Heart left ventricle (tissue), 16 donors: Measurements from ENCODE around the gene SEMA4D. TPM values are rescaled to one million over a fixed set of nuclear protein-coding genes. Genes with fewer than 3 reads are reported as not detected.

ENCODE experiments used
- ATAC-seq, 4 donors: fragments of 200-7000 bp; cut with Tn5 transposase; one replicate each; pipeline ENCODE4 v1.9.1; 2020 to 2022; ENCODE audit warnings: moderate library complexity in 4 of 4, mild to moderate bottlenecking in 3 of 4, moderate number of reproducible peaks in 1 of 4
- DNase-seq, 5 donors: peaks; one replicate each; pipeline ENCODE4 v3.0.0-alpha.2; 2020
- H3K27ac ChIP-seq, 12 donors: fragments of 200-600 bp; sonication (generic) in 4 of 12; one replicate each; pipeline versions ENCODE4 v1.5.0 to v1.8.0; 2016 to 2022; ENCODE audit warnings: mild to moderate bottlenecking in 2 of 12
- H3K27me3 ChIP-seq, 9 donors: fragments of 200-600 bp; sonication (generic) in 2 of 9; one replicate each; pipeline versions ENCODE4 v1.5.1 to v1.8.0; 2016 to 2022; ENCODE audit warnings: mild to moderate bottlenecking in 3 of 9
- H3K36me3 ChIP-seq, 9 donors: fragments of 200-600 bp; sonication (generic) in 2 of 9; one replicate each; pipeline versions ENCODE4 v1.5.0 to v1.8.0; 2018 to 2022; ENCODE audit warnings: mild to moderate bottlenecking in 2 of 9
- H3K4me1 ChIP-seq, 12 donors: fragments of 200-600 bp; sonication (generic) in 4 of 12; one replicate each; pipeline versions ENCODE4 v1.5.0 to v1.8.0; 2016 to 2022; ENCODE audit warnings: mild to moderate bottlenecking in 3 of 12
- H3K4me3 ChIP-seq, 12 donors: fragments of 200-600 bp; sonication (generic) in 4 of 12; one replicate each; pipeline versions ENCODE4 v1.5.0 to v1.8.0; 2017 to 2022; ENCODE audit warnings: mild to moderate bottlenecking in 9 of 12, moderate library complexity in 4 of 12
- H3K9me3 ChIP-seq, 12 donors: fragments of 200-600 bp; sonication (generic) in 4 of 12; one replicate each; pipeline versions ENCODE4 v1.5.0 to v1.8.0; 2016 to 2022; ENCODE audit warnings: mild to moderate bottlenecking in 1 of 12
- POLR2A ChIP-seq, 2 donors: fragments of 450-650 bp; IDR thresholded peaks; one replicate each; pipeline ENCODE4 v1.6.1; 2017; ENCODE audit warnings: antibody characterized with exemption in 2 of 2, mild to moderate bottlenecking in 2 of 2, moderate library complexity in 2 of 2
- WGBS, 4 donors: extraction: QIAGEN DNeasy Blood & Tissue Kit in 2 of 4; methylation state at CpG; one replicate each; pipeline versions ENCODE4 v1.1.5 to v1.1.7; 2013 to 2018; 5-methylcytosine and 5-hydroxymethylcytosine counted together
- intact Hi-C, 10 donors: fragments of 100-400 bp; cut with DNase I; formaldehyde crosslinking; loops; one replicate each; pipeline versions ENCODE4 v1.11.1 to v1.14.2; 2022
- polyA plus RNA-seq, 2 donors: library from polyadenylated mRNA; stranded (reverse); fragments of 200-250 nt; gene quantifications; one replicate each; pipeline ENCODE4 v1.2.3, GENCODE V29; 2013
- total RNA-seq, 9 donors: library from RNA; depleted of rRNA in 2 of 9; stranded (reverse); fragments of >200 nt in 2 of 9; fragmentation: NEBNext Ultra II Directional in 3 of 9; extraction: Animal tissue kit (Norgen Biotek cat#: 25700) in 3 of 9; gene quantifications; one replicate each; pipeline versions ENCODE4 v1.1.0 to v1.2.4, GENCODE V29; 2016 to 2023
- TF ChIP-seq, protein P1 (sequence below), 12 donors: fragments of 200-600 bp; sonication (generic) in 4 of 12; IDR thresholded peaks; one replicate each; pipeline versions ENCODE4 v1.5.0 to v1.8.0; 2018 to 2022; ENCODE audit warnings: antibody characterized with exemption in 12 of 12, mild to moderate bottlenecking in 5 of 12
- donor health status: ischemic (EF 13 %, LVEDD 7.1; RV severe dilation, severe dysfunction).
- donor health status: healthy with polysubstance abuse.
- donor health status: DM: no; HTN: yes; CAD: no.
- donor health status: DM: no; HTN: no; CAD: no.
- donor health status: ischemic (EF 25% LVEDD 6.9; RV normal size, moderate dysfunction).
- donor health status: ischemic (EF 25% LVEDD 5.7; RV mildly dilated, moderate dysfunction).
- donor health status: healthy.
- donor health status: DM: yes; HTN: yes; CAD: no.
- donor health status: ischemic (EF 35%, LVEDD 5.7; RV mildly dilated, moderate dysfunction).
- donor health status: nonischemic (EF 11% LVEDD 7.7; RV severe dilation, severe dysfunction).
- donor health status: DM: yes; HTN: yes; CAD: no.
- donor health status: PGD.
- donor health status: ischemic (EF 29% LVEDD 5.4; RV normal size, mild dysfunction).
- donor health status: nonischemic (EF 23%, LVEDD 6.1; RV moderate dilation, normal function).

Gene SEMA4D
- total and polyA plus RNA-seq, 11 donors: 4.0 to 59.8 (median 20.2) TPM

DNA sequence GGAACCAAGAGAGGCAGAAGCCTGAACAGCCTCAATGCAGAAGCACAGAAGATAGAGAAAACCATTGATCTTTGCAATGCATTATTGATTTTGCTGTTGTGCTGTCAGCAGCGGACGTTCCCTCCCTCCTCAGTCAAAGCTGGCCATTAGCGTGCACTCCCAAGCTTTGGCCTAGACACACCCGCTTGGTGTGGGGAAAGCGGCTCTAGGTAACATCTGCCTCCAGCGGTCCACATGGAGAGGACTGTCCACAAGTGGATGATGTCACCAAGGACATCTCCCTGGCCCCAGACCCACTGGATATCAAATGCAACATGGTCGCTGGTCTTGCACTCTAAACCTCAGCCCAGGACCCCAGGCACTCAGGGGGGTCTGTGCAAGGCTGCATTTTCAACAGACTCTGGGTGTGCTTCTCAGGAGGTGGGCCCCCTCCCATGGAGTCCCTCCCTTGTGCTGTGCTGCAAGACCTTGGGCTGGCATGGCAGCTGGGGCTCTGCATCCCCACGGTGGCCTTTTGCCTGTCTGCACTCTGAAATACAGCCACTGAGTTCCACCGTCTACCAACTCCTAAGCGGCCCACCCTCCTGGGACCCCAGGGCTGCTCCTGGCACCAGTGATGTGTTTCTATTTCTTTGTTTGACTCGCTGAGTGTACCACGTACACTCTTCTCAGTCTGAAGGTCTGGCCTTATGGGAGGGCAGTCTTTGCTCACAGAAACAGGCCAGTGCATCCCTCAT lies 1.9 kb downstream of the SEMA4D start:
- Histone ChIP-seq H3K27me3 (no peaks in the 10 kb centered on the region), H3K36me3 (no peaks in the 10 kb centered on the region), H3K4me3 (peak overlapping the region in 5 of 12 donors; percentile 58 to 82 (median 74)), H3K27ac (peak overlapping the region in 1 of 12 donors; percentile 84), H3K9me3 (no peaks in the 10 kb centered on the region), H3K4me1 (peaks cover 0 to 70% (median 9%) of the 10 kb centered on the region in 12 donors)
- DNase-seq (no peak), ATAC-seq (no peak)
- WGBS, 4 donors: 87 to 92% (median 89%) methylated on average over 10 to 12 of the region's 12 CpGs
- intact Hi-C loops: loop anchor here in 1 of 10 donors (5.0 kb wide), 1 partner anchor 174 kb away; no protein-coding TSS in a partner anchor
- no peak for TF ChIP-seq POLR2A (IDR thresholded peaks at IDR 0.05)
- TF ChIP-seq, protein P1, sequence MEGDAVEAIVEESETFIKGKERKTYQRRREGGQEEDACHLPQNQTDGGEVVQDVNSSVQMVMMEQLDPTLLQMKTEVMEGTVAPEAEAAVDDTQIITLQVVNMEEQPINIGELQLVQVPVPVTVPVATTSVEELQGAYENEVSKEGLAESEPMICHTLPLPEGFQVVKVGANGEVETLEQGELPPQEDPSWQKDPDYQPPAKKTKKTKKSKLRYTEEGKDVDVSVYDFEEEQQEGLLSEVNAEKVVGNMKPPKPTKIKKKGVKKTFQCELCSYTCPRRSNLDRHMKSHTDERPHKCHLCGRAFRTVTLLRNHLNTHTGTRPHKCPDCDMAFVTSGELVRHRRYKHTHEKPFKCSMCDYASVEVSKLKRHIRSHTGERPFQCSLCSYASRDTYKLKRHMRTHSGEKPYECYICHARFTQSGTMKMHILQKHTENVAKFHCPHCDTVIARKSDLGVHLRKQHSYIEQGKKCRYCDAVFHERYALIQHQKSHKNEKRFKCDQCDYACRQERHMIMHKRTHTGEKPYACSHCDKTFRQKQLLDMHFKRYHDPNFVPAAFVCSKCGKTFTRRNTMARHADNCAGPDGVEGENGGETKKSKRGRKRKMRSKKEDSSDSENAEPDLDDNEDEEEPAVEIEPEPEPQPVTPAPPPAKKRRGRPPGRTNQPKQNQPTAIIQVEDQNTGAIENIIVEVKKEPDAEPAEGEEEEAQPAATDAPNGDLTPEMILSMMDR (IDR thresholded peaks at IDR 0.05): no peak

DNA sequence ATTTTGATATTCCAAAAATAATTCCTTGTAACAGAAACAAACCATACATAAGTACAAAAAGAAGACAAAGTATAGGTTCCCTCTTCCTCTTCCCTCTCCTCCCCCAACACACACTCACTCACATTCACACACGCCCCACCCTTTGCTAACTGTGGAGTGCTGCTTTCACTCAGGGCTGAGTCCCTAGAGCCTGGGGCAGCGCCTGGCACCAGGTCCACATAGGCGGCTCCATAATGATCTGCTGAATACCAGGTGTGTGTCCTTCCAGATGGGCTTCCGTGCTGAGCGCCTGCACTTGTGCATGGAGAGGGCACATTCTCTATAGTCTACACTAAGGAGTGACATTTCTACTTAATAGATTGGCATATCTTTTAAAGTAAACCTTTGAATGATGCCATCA lies 3.7 kb downstream of the SEMA4D start:
- H3K4me1 ChIP-seq: peaks cover 0 to 84% (median 9%) of the 10 kb centered on the region in 12 donors
- intact Hi-C loops: no loop called here
- H3K27me3 ChIP-seq: no peaks in the 10 kb centered on the region
- no peak for TF ChIP-seq POLR2A (IDR thresholded peaks at IDR 0.05)
- TF ChIP-seq, protein P1 (IDR thresholded peaks at IDR 0.05): no peak
- H3K4me3 ChIP-seq: no peak overlapping the region
- no peaks in the 10 kb centered on the region for H3K36me3 ChIP-seq
- H3K27ac ChIP-seq: no peak overlapping the region
- no peaks in the 10 kb centered on the region for H3K9me3 ChIP-seq
- no peak for DNase-seq
- ATAC-seq: no peak
- WGBS, 4 donors: 90 to 93% (median 92%) methylated on average over 5 of the region's 5 CpGs

DNA sequence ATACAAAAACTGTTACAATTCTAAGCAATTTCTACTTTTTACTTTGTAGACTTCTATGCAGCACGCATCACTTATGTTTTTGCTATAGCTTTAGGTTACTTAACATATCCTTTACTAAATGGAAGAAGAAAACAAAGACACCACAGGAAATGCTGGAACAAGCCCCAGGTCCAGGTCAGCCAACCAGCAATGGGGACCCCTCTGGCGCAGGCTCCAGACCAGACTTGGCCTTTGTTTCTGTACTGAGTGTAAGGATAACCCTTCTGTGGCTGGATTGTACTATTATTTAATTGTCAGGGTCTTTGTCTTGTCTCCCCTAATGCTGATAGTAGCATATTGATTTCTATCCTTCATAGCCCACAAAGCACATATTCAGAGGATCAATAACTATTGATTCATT lies 4.2 kb downstream of the SEMA4D start:
- H3K36me3 ChIP-seq: no peaks in the 10 kb centered on the region
- H3K4me3 ChIP-seq: no peak overlapping the region
- no peak for DNase-seq
- TF ChIP-seq, protein P1 (IDR thresholded peaks at IDR 0.05): no peak
- TF ChIP-seq POLR2A (IDR thresholded peaks at IDR 0.05): no peak
- intact Hi-C loops: no loop called here
- no peaks in the 10 kb centered on the region for H3K27me3 ChIP-seq
- H3K9me3 ChIP-seq: no peaks in the 10 kb centered on the region
- 80 to 86% (median 80%) methylated on average over 2 of the region's 2 CpGs for WGBS, 4 donors
- no peak overlapping the region for H3K27ac ChIP-seq
- peaks cover 0 to 82% (median 9%) of the 10 kb centered on the region in 12 donors for H3K4me1 ChIP-seq
- no peak for ATAC-seq

DNA sequence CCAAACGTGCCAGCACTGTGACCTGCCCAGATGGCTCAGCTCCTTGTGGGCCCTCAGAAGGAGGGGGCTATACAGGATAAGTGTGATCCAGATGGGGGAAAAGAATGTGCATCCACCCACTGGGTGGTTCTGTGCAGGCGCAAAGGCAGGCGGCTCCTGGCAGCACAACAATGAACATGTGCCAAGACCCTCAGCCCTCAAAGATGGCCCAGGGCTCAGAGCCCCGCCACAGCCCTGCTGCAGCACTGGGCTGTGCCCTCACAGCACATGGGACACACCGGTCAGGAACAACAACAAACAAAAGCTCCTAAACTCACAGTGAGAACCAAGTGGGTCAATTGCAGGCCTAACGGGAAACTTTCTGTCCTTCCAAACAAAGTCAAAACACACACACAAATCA lies 4.7 kb downstream of the SEMA4D start:
- DNase-seq (no peak), ATAC-seq (no peak)
- Histone ChIP-seq H3K9me3 (no peaks in the 10 kb centered on the region), H3K36me3 (no peaks in the 10 kb centered on the region), H3K4me1 (peaks cover 0 to 80% (median 9%) of the 10 kb centered on the region in 12 donors), H3K27me3 (no peaks in the 10 kb centered on the region), H3K27ac (no peak overlapping the region), H3K4me3 (no peak overlapping the region)
- intact Hi-C loops: no loop called here
- WGBS, 4 donors: 76 to 87% (median 82%) methylated on average over 5 to 6 of the region's 6 CpGs
- TF ChIP-seq POLR2A (IDR thresholded peaks at IDR 0.05): no peak
- TF ChIP-seq, protein P1 (IDR thresholded peaks at IDR 0.05): no peak
